ENCODE results near the gene IGFL1.
"Not testable (repeated sequence)": the region's sequence is repeated elsewhere in the genome, so short reads cannot be mapped to it uniquely, and the experiment has no call there.

IGFL1 gene

DNA sequence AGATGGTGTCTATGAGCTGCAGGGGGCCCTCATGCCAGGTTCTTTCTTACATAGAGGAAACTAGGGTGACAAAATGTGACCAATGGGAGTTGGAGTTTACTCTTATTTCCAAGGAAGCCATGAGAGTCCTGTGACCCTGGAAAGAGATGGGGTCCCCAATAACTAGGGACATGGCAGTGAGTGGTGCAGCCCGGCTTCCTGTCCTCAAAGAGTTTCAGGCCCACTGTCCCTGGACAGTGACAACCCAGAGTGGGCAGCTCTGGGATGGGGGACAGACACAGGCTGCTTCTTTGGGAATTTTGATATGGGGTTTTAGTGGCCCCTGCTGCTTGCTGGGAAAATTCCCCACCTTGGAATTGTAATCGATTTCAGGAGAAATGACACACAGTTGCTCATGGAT lies 8.4 kb upstream of the IGFL1 start:
- Histone ChIP-seq H3K27ac (ENCODE audit: insufficient read depth, low read depth, low read length, poor library complexity, severe bottlenecking) (no peak overlapping the region), H3K36me3 (ENCODE audit: control insufficient read depth, insufficient read depth, low read length) (no peaks in the 10 kb centered on the region), H3K27me3 (ENCODE audit: control insufficient read depth, insufficient read depth, low read length, poor library complexity, severe bottlenecking) (peaks cover 6% of the 10 kb centered on the region), H3K4me3 (ENCODE audit: insufficient read depth, low read depth, low read length) (no peak overlapping the region), H3K4me1 (ENCODE audit: control insufficient read depth, insufficient read depth, low read length) (no peaks in the 10 kb centered on the region), H3K9me3 (ENCODE audit: control insufficient read depth, low read length) (no peaks in the 10 kb centered on the region)
- 87 to 90% methylated on average over 1 of the region's 2 CpGs for WGBS, 2 experiments

DNA sequence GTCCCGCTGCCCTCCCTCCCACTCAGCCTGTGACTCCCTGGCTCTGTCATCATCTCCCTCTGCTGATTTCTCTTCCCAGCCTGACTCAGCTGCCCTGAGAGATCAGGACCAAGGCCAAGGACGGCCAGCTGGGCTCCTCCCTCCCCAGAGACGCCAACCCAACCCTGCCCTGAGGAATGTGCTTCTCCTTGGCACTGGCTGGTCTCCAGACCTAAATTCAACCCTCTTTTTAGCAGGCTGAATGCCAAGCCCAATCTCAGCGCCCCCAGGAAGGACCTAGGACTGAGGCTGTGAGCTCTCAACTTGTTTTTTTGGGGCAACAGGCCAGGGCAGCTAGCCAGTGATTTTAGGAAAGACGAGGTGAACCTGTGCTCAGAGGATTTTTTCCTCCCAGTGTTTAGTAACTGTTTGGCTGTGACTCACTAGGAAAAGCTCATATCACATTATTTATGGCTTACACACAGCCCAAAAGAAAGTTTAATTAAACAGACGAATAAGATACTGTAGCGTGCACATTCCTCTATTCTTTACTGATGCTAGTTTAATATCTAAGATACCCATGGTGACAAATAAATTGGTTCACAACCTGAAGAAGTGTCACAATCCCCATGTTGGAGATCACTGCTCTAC lies 7.4 kb upstream of the IGFL1 start:
- 51 to 54% methylated on average over 7 of the region's 7 CpGs for WGBS, 2 experiments
- no peak overlapping the region for H3K27ac ChIP-seq (ENCODE audit: insufficient read depth, low read depth, low read length, poor library complexity, severe bottlenecking)
- H3K4me1 ChIP-seq (ENCODE audit: control insufficient read depth, insufficient read depth, low read length) = no peaks in the 10 kb centered on the region
- H3K36me3 ChIP-seq (ENCODE audit: control insufficient read depth, insufficient read depth, low read length) = no peaks in the 10 kb centered on the region
- H3K27me3 ChIP-seq (ENCODE audit: control insufficient read depth, insufficient read depth, low read length, poor library complexity, severe bottlenecking) = peaks cover 6% of the 10 kb centered on the region
- H3K9me3 ChIP-seq (ENCODE audit: control insufficient read depth, low read length) = no peaks in the 10 kb centered on the region
- no peak overlapping the region for H3K4me3 ChIP-seq (ENCODE audit: insufficient read depth, low read depth, low read length)

DNA sequence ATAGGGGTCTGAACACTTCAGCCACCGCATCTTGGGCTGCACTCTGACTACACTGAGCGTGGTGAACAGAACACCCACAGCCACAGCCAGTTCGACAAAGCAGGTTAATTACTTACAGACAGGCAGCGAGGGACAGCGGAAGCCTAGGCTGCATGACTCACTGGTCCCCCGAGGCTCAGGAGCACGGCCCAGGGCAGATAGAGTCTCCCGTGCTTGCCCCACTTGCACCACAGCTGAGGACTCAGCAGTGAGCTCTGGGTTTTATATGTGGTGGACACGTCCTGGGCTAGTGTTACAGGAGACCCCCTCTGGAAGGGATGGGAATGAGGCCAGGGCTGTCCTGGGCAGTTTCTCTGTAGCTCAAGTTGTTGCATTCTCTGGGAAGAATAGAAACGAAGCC lies 5.8 kb upstream of the IGFL1 start:
- H3K36me3 ChIP-seq (ENCODE audit: control insufficient read depth, insufficient read depth, low read length); H3K9me3 ChIP-seq (ENCODE audit: control insufficient read depth, low read length); H3K27ac ChIP-seq (ENCODE audit: insufficient read depth, low read depth, low read length, poor library complexity, severe bottlenecking); H3K4me3 ChIP-seq (ENCODE audit: insufficient read depth, low read depth, low read length); H3K4me1 ChIP-seq (ENCODE audit: control insufficient read depth, insufficient read depth, low read length); H3K27me3 ChIP-seq (ENCODE audit: control insufficient read depth, insufficient read depth, low read length, poor library complexity, severe bottlenecking): not testable (repeated sequence)
- WGBS, 2 experiments = 68 to 70% methylated on average over 8 of the region's 10 CpGs

DNA sequence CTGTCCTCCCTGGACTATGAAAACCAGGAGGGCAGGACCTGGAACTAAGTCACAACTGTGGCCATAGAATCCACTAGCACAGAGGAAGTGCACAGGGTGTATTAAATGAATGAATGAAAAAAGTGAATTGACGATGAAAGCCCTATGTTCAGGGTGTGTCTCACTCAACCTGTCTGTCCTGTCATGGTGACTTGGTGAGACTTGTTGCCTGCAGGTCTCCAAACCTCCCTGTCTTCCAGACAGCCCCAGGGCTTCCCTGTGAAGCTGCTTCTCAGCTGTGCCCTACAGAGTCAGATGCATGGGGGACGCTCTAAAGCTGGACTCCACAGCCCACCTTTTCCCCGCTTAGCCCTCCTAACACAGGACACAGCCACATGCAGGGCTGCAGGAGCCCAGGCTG lies 4.8 kb upstream of the IGFL1 start:
- no peaks in the 10 kb centered on the region for H3K9me3 ChIP-seq (ENCODE audit: control insufficient read depth, low read length)
- H3K4me3 ChIP-seq (ENCODE audit: insufficient read depth, low read depth, low read length) = no peak overlapping the region
- no peak overlapping the region for H3K27ac ChIP-seq (ENCODE audit: insufficient read depth, low read depth, low read length, poor library complexity, severe bottlenecking)
- peaks cover 6% of the 10 kb centered on the region for H3K27me3 ChIP-seq (ENCODE audit: control insufficient read depth, insufficient read depth, low read length, poor library complexity, severe bottlenecking)
- 84 to 86% methylated on average over 3 of the region's 3 CpGs for WGBS, 2 experiments
- no peaks in the 10 kb centered on the region for H3K4me1 ChIP-seq (ENCODE audit: control insufficient read depth, insufficient read depth, low read length)
- H3K36me3 ChIP-seq (ENCODE audit: control insufficient read depth, insufficient read depth, low read length) = no peaks in the 10 kb centered on the region

DNA sequence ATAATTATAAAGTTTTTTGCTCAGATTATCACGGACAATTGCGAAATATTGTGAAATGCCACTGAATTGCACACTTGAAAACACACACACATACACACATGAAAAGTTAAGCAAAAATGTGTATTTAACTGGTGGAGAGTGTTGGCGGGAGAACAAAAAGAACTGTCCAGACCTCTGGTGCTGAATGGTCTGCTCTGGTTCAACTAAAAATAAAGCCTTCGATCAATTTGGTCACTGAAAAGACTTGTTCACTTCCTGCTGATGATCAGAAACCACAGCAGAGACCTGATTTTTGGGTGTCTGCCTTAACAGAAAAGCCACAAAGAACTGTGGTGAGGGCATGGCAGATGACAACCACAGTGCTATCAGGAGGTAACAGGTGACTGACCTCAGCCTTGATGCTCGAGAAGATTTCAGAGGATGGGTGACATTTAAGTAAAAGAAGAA lies 4.0 kb upstream of the IGFL1 start:
- Histone ChIP-seq H3K9me3 (ENCODE audit: control insufficient read depth, low read length) (no peaks in the 10 kb centered on the region), H3K27me3 (ENCODE audit: control insufficient read depth, insufficient read depth, low read length, poor library complexity, severe bottlenecking) (peaks cover 6% of the 10 kb centered on the region), H3K4me1 (ENCODE audit: control insufficient read depth, insufficient read depth, low read length) (no peaks in the 10 kb centered on the region), H3K36me3 (ENCODE audit: control insufficient read depth, insufficient read depth, low read length) (no peaks in the 10 kb centered on the region), H3K27ac (ENCODE audit: insufficient read depth, low read depth, low read length, poor library complexity, severe bottlenecking) (no peak overlapping the region), H3K4me3 (ENCODE audit: insufficient read depth, low read depth, low read length) (no peak overlapping the region)
- 34 to 39% methylated on average over 4 to 5 of the region's 5 CpGs for WGBS, 2 experiments

DNA sequence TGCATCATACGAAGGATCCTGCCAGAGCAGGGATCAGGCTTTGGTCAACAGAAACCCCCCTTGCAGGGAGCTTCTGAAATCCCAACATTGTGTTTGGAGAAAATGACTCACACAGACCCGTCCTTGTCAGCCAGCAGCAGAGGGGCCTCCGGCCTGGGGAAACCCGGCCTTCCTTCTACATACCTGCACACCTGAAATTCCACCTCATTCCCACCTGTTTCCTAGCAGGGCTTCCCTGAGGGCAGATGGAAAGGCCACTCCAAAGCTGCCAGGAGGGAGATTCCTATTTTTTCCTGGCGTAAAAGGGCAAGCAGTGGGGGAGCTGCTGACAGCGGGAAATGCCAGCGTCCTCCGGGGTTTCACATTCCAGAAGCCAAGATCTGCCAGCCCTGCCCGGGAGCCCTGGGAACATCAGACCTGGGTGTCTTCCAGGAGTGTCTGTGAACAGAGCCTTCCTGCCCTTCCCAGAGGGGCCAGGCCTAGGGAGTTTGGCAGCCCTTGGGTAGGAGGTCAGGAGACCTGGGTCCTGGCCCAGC lies 3.0 kb upstream of the IGFL1 start:
- Histone ChIP-seq H3K27ac (ENCODE audit: insufficient read depth, low read depth, low read length, poor library complexity, severe bottlenecking) (no peak overlapping the region), H3K27me3 (ENCODE audit: control insufficient read depth, insufficient read depth, low read length, poor library complexity, severe bottlenecking) (peaks cover 2% of the 10 kb centered on the region), H3K4me3 (ENCODE audit: insufficient read depth, low read depth, low read length) (no peak overlapping the region), H3K9me3 (ENCODE audit: control insufficient read depth, low read length) (no peaks in the 10 kb centered on the region), H3K4me1 (ENCODE audit: control insufficient read depth, insufficient read depth, low read length) (no peaks in the 10 kb centered on the region), H3K36me3 (ENCODE audit: control insufficient read depth, insufficient read depth, low read length) (no peaks in the 10 kb centered on the region)
- WGBS, 2 experiments = 65 to 68% methylated on average over 9 of the region's 9 CpGs

DNA sequence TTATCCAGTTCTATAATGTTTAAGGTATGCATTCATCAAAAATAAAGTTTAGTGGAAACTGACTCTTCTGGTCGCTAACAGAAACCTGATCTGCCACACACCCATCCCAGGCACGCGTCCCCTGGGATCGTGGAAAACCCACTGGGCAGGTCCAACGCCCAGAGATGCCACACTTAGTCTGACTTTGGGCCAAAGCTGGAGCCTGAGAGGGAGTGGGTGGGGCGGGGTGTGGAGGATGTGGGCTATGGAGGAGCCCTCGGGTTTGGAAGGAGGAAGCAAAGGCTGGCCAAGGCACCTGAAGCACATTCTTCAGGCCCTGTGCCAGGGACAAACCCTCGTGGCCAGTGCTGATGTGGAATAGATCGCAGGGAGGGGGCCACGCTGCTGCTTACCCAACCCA lies 2.5 kb downstream of the IGFL1 start:
- no peaks in the 10 kb centered on the region for H3K9me3 ChIP-seq (ENCODE audit: control insufficient read depth, low read length)
- H3K27ac ChIP-seq (ENCODE audit: insufficient read depth, low read depth, low read length, poor library complexity, severe bottlenecking) = no peak overlapping the region
- no peaks in the 10 kb centered on the region for H3K36me3 ChIP-seq (ENCODE audit: control insufficient read depth, insufficient read depth, low read length)
- 79 to 81% methylated on average over 10 of the region's 10 CpGs for WGBS, 2 experiments
- no peak overlapping the region for H3K4me3 ChIP-seq (ENCODE audit: insufficient read depth, low read depth, low read length)
- H3K4me1 ChIP-seq (ENCODE audit: control insufficient read depth, insufficient read depth, low read length) = no peaks in the 10 kb centered on the region
- H3K27me3 ChIP-seq (ENCODE audit: control insufficient read depth, insufficient read depth, low read length, poor library complexity, severe bottlenecking) = no peaks in the 10 kb centered on the region

DNA sequence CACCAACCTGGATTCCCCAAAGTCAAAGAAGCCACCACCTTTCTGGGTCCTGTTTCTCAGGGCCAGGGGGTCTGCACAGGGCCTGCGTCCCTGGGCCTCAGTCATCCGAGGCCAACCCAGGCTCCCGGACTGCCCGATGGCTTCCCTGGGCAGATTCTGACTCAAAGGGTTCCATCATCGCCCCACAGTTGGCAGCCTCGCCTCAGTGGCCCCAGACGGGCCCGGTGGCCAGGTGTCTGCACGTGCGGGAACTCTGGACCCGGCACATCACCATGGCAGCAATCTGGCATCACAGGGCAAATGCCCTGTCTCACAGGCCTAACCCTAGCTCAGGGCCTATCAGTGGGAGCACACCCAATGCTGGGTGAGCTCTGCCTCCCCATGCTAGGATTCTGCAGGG lies 2.9 kb downstream of the IGFL1 start:
- Histone ChIP-seq H3K27me3 (ENCODE audit: control insufficient read depth, insufficient read depth, low read length, poor library complexity, severe bottlenecking) (no peaks in the 10 kb centered on the region), H3K4me3 (ENCODE audit: insufficient read depth, low read depth, low read length) (no peak overlapping the region), H3K9me3 (ENCODE audit: control insufficient read depth, low read length) (no peaks in the 10 kb centered on the region), H3K4me1 (ENCODE audit: control insufficient read depth, insufficient read depth, low read length) (no peaks in the 10 kb centered on the region), H3K27ac (ENCODE audit: insufficient read depth, low read depth, low read length, poor library complexity, severe bottlenecking) (no peak overlapping the region), H3K36me3 (ENCODE audit: control insufficient read depth, insufficient read depth, low read length) (no peaks in the 10 kb centered on the region)
- 95% methylated on average over 11 of the region's 11 CpGs for WGBS, 2 experiments

DNA sequence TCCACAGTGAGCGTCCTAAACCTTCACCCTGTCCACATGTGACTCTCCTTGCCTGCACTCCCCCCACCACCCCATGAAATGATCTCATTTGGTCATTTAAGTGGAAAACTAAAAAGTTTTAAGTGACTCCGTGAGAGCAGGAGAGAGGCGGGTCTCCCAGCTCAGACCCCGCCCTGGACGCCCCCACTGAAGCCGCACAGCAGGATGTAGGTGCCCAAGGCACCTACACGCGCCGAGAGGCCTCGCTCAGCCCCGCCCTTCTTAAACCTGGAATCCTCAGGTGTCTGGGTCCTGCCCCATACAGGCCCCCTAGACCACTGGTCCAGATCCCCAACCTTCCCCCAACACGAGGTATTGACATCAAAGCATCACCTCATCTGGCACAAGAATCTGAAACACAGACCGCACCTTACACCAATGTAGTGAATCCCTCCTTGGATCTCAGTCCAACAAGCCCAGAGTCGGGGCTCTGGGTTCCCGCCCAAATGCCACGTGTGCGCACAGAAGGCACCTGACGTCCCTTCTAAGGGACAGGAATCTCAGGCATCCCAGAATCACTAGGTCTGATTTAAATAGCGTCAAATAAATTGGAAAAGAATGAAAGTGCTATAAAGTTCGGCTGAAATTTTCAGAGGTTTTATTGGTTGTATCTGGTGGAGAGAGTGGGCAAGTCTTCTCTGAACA lies 3.5 kb downstream of the IGFL1 start:
- Histone ChIP-seq H3K9me3 (ENCODE audit: control insufficient read depth, low read length) (no peaks in the 10 kb centered on the region), H3K36me3 (ENCODE audit: control insufficient read depth, insufficient read depth, low read length) (no peaks in the 10 kb centered on the region), H3K4me3 (ENCODE audit: insufficient read depth, low read depth, low read length) (no peak overlapping the region), H3K27ac (ENCODE audit: insufficient read depth, low read depth, low read length, poor library complexity, severe bottlenecking) (no peak overlapping the region), H3K27me3 (ENCODE audit: control insufficient read depth, insufficient read depth, low read length, poor library complexity, severe bottlenecking) (no peaks in the 10 kb centered on the region), H3K4me1 (ENCODE audit: control insufficient read depth, insufficient read depth, low read length) (no peaks in the 10 kb centered on the region)
- 93 to 94% methylated on average over 20 of the region's 20 CpGs for WGBS, 2 experiments

DNA sequence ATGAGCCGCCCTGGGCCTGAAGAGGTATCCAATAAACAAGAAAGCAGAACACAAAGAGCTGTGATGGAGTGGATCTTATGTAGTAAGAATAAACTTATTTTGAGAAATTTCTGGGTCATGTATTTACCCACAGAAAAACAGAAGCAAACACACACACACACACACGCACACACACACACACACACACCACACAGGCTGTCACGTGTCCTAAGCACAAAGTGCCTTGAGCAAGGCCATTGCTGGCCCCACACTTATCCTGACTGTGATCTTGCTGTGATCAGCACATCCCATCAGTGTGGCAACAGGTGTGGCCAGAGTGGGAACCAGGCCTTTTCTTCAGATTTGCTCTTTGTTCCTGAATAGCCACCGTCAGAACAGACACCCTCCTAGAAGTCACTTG lies 4.3 kb downstream of the IGFL1 start:
- H3K4me3 ChIP-seq (ENCODE audit: insufficient read depth, low read depth, low read length); H3K9me3 ChIP-seq (ENCODE audit: control insufficient read depth, low read length); H3K27ac ChIP-seq (ENCODE audit: insufficient read depth, low read depth, low read length, poor library complexity, severe bottlenecking); H3K36me3 ChIP-seq (ENCODE audit: control insufficient read depth, insufficient read depth, low read length); H3K27me3 ChIP-seq (ENCODE audit: control insufficient read depth, insufficient read depth, low read length, poor library complexity, severe bottlenecking); H3K4me1 ChIP-seq (ENCODE audit: control insufficient read depth, insufficient read depth, low read length): not testable (repeated sequence)
- 91 to 97% methylated on average over 3 to 4 of the region's 4 CpGs for WGBS, 2 experiments
